HepG2 (cell line): ENCODE measurements around the gene UBQLN4. TPM values are rescaled to one million over a fixed set of nuclear protein-coding genes. Genes with fewer than 3 reads are reported as not detected.

Source experiments
- ATAC-seq: fragments of 200-7000 bp; cut with Tn5 transposase; 3 replicates; pipeline ENCODE4 v1.9.1; 2020; ENCODE audit warnings: mild to moderate bottlenecking, moderate library complexity
- BruUV-seq: library from RNA; stranded (reverse); fragments of 400-500 nt; replicated peaks from 2 replicates; lab custom pipeline; 2021; lab: Mats Ljungman, UMichigan
- CTCF ChIA-PET: fragments of 300-600 bp; formaldehyde crosslinking; extraction: SDS; loops from one replicate; lab custom pipeline; 2021; ENCODE audit warnings: low total read pairs, inconsistent platforms, low intra/inter-chr PET ratio; lab: Yijun Ruan, JAX
- POLR2A ChIA-PET: fragments of 350-600 bp; sonication (Branson Sonifier 250); formaldehyde crosslinking; loops from one replicate; lab custom pipeline; 2020; ENCODE audit warnings: antibody characterized with exemption, inconsistent platforms; lab: Yijun Ruan, JAX
- DNase-seq: peaks from one replicate; pipeline ENCODE4 v3.0.0-alpha.2; 2015; ENCODE audit warnings: low spot score
- FAIRE-seq: peaks from 3 replicates; lab custom pipeline; 2011; peaks lifted over from hg19 to GRCh38; lab: Jason Lieb, UNC
- H2AFZ ChIP-seq: one replicate; pipeline ENCODE4 v1.6.1; 2011; ENCODE audit warnings: low read length, inconsistent platforms
- H3K27ac ChIP-seq: fragments of 300-600 bp; 3 replicates; pipeline ENCODE4 v1.8.0; 2011; ENCODE audit warnings: mixed run types, mild to moderate bottlenecking, mixed read lengths, low read length, inconsistent platforms; ENCODE audit not compliant: insufficient read depth; ENCODE audit errors: extremely low read length
- H3K27me3 ChIP-seq, 2 experiments: fragments of 200-600 bp in 1 of 2; 2 replicates in 1 of 2; 3 replicates in 1 of 2; pipeline versions ENCODE4 v1.6.0 to v1.8.0; 2011; ENCODE audit warnings: low read length in 2 of 2, mild to moderate bottlenecking in 2 of 2, moderate library complexity in 2 of 2, inconsistent platforms in 1 of 2; ENCODE audit not compliant: insufficient read depth in 2 of 2, control insufficient read depth in 1 of 2
- H3K36me3 ChIP-seq, 2 experiments: fragments of 200-600 bp in 1 of 2; replicated peaks in 1 of 2; 2 replicates in 1 of 2; 3 replicates in 1 of 2; pipeline versions ENCODE4 v1.5.1 to v1.8.0; 2011; ENCODE audit warnings: low read length in 2 of 2, inconsistent platforms in 1 of 2; ENCODE audit not compliant: insufficient read depth in 2 of 2, control insufficient read depth in 1 of 2
- H3K4me1 ChIP-seq: 2 replicates; pipeline ENCODE4 v1.5.1; 2012; ENCODE audit warnings: low read length, inconsistent platforms; ENCODE audit not compliant: insufficient read depth
- H3K4me2 ChIP-seq: 2 replicates; pipeline ENCODE4 v1.6.0; 2011; ENCODE audit warnings: low read depth, low read length, inconsistent platforms
- H3K4me3 ChIP-seq, 3 experiments: fragments of 200-600 bp in 1 of 3; sonication (generic), shearing (Covaris generic) in 1 of 3; replicated peaks in 1 of 3; 2 replicates each; pipeline ENCODE4 v1.5.1; 2011 to 2016; ENCODE audit warnings: low read length in 3 of 3, inconsistent platforms in 2 of 3, low read depth in 2 of 3, mild to moderate bottlenecking in 2 of 3, control low read depth in 1 of 3, mixed read lengths in 1 of 3; ENCODE audit not compliant: insufficient read depth in 1 of 3
- H3K79me2 ChIP-seq: one replicate; pipeline ENCODE4 v1.6.1; 2011; ENCODE audit warnings: low read length, inconsistent platforms; ENCODE audit not compliant: insufficient read depth
- H3K9ac ChIP-seq: 2 replicates; pipeline ENCODE4 v1.6.0; 2011; ENCODE audit warnings: mild to moderate bottlenecking, low read depth, low read length, inconsistent platforms; ENCODE audit not compliant: insufficient read depth
- H3K9me3 ChIP-seq: 2 replicates; pipeline ENCODE4 v1.5.1; 2012; ENCODE audit warnings: mild to moderate bottlenecking, low read length
- H4K20me1 ChIP-seq: 2 replicates; pipeline ENCODE4 v1.6.0; 2011; ENCODE audit warnings: inconsistent platforms, mild to moderate bottlenecking, low read length, moderate library complexity; ENCODE audit not compliant: insufficient read depth
- BRD4 ChIP-seq: sonication (generic); formaldehyde crosslinking; IDR thresholded peaks from 2 replicates; pipeline ENCODE4 v1.4.0; 2020; ENCODE audit warnings: missing genetic modification reagents
- FOXP1 ChIP-seq, 2 experiments: fragments of 450-650 bp in 1 of 2; IDR thresholded peaks; 2 replicates each; pipeline ENCODE4 v1.6.1; 2017 to 2018; ENCODE audit warnings: antibody characterized with exemption in 1 of 2
- JUNB ChIP-seq: sonication (generic); formaldehyde crosslinking; IDR thresholded peaks from 2 replicates; pipeline ENCODE4 v1.8.0; 2022; ENCODE audit warnings: missing genetic modification reagents, mild to moderate bottlenecking, borderline replicate concordance
- NFE2L2 ChIP-seq: fragments of 150-350 bp; IDR thresholded peaks from 2 replicates; pipeline ENCODE4 v1.6.1; 2014; ENCODE audit warnings: low read length
- REPIN1 ChIP-seq: sonication (generic); formaldehyde crosslinking; IDR thresholded peaks from 2 replicates; pipeline ENCODE4 v1.8.0; 2022; ENCODE audit warnings: missing genetic modification reagents, low read depth, mild to moderate bottlenecking, borderline replicate concordance
- RFXANK ChIP-seq: IDR thresholded peaks from 2 replicates; pipeline ENCODE4 v1.6.1; 2016
- TBX2 ChIP-seq: sonication (generic); formaldehyde crosslinking; IDR thresholded peaks from 2 replicates; pipeline ENCODE4 v1.5.0; 2020; ENCODE audit warnings: missing genetic modification reagents, mild to moderate bottlenecking, borderline replicate concordance
- TBX3 ChIP-seq: fragments of 450-650 bp; IDR thresholded peaks from 2 replicates; pipeline ENCODE4 v1.6.1; 2017; ENCODE audit warnings: antibody characterized with exemption, mild to moderate bottlenecking, inconsistent platforms, borderline replicate concordance
- TFE3 ChIP-seq: IDR thresholded peaks from 2 replicates; pipeline ENCODE4 v1.6.1; 2016
- TOPORS ChIP-seq: sonication (generic); formaldehyde crosslinking; IDR thresholded peaks from 2 replicates; pipeline ENCODE4 v1.8.0; 2023; ENCODE audit warnings: mild to moderate bottlenecking, missing genetic modification reagents
- ZNF253 ChIP-seq: sonication (generic); formaldehyde crosslinking; IDR thresholded peaks from 2 replicates; pipeline ENCODE4 v1.8.0; 2022; ENCODE audit warnings: mild to moderate bottlenecking, missing genetic modification reagents, borderline replicate concordance
- ZNF460 ChIP-seq: sonication (generic); formaldehyde crosslinking; IDR thresholded peaks from 2 replicates; pipeline ENCODE4 v1.5.1; 2020; ENCODE audit warnings: missing genetic modification reagents, mild to moderate bottlenecking, borderline replicate concordance
- ZNF468 ChIP-seq: sonication (generic); formaldehyde crosslinking; IDR thresholded peaks from 2 replicates; pipeline ENCODE4 v1.8.0; 2022; ENCODE audit warnings: mild to moderate bottlenecking, moderate library complexity, missing genetic modification reagents
- ZNF768 ChIP-seq: sonication (generic); formaldehyde crosslinking; IDR thresholded peaks from 2 replicates; pipeline ENCODE4 v1.4.0; 2020; ENCODE audit warnings: missing genetic modification reagents
- ZSCAN25 ChIP-seq: sonication (generic); formaldehyde crosslinking; IDR thresholded peaks from 2 replicates; pipeline ENCODE4 v1.8.0; 2022; ENCODE audit warnings: mild to moderate bottlenecking, missing genetic modification reagents
- WGBS: methylation state at CpG from one replicate; pipeline ENCODE4 v1.1.6; 2017; ENCODE audit warnings: low lambda C conversion rate; 5-methylcytosine and 5-hydroxymethylcytosine counted together
- in situ Hi-C: cut with HindIII; loops from 2 replicates; pipeline ENCODE4 v1.10.0; 2017; ENCODE audit warnings: low pct_unique_long_range_greater_than_20kb; ENCODE audit not compliant: extremely low pct_ligation_motif_present
- intact Hi-C: fragments of 100-400 bp; cut with micrococcal nuclease; formaldehyde crosslinking; loops from one replicate; pipeline ENCODE4 v1.10.0; 2022; ENCODE audit not compliant: unreplicated experiment
- polyA plus RNA-seq, 8 experiments: library from polyadenylated mRNA; depleted of rRNA in 3 of 8; stranded (reverse) in 7 of 8; unstranded in 1 of 8; fragments of >200 nt; fragmentation: Illumina TruSeq in 4 of 8; extraction: Trizol in 4 of 8; gene quantifications; 2 replicates each; pipeline versions ENCODE4 v1.2.1 to v1.2.3, GENCODE V29; 2011 to 2016; ENCODE audit warnings: low read depth in 4 of 8, missing spikeins in 1 of 8, mixed read lengths in 1 of 8; ENCODE audit not compliant: insufficient read depth in 1 of 8
- total RNA-seq, 5 experiments: library from RNA; depleted of rRNA; stranded (reverse); fragments of >200 nt; fragmentation: Illumina TruSeq; extraction: Trizol; gene quantifications; 2 replicates each; pipeline ENCODE4 v1.2.3, GENCODE V29; 2016; ENCODE audit warnings: low read depth in 1 of 5
- TF ChIP-seq, protein P1 (sequence below): sonication (generic); formaldehyde crosslinking; IDR thresholded peaks from 2 replicates; pipeline ENCODE4 v1.4.0; 2020; ENCODE audit warnings: mild to moderate bottlenecking, missing genetic modification reagents, borderline replicate concordance
- TF ChIP-seq, protein P2 (sequence below): sonication (generic); formaldehyde crosslinking; IDR thresholded peaks from 2 replicates; pipeline ENCODE4 v1.4.0; 2020; ENCODE audit warnings: mild to moderate bottlenecking, missing genetic modification reagents

Gene UBQLN4
- total and polyA plus RNA-seq, 2 of the 13 experiments (the other 11 are each of a cell fraction or from before 2014, with no cell fraction given), result 31.5 to 39.8 TPM

GRCh38 chr1:156081917-156082308, 28.3 kb upstream of the UBQLN4 start:
- Histone ChIP-seq H4K20me1 (peaks cover 2% of the 10 kb centered on the region; the same call in 1 of the 2 replicates), H3K9ac (peak overlapping the region; percentile 77), H3K36me3 (peaks cover 3 to 7% of the 10 kb centered on the region in 2 experiments; a peak in 3 of 5 replicates), H3K9me3 (no peaks in the 10 kb centered on the region), H3K79me2 (peaks cover 23% of the 10 kb centered on the region), H3K4me2 (peak overlapping the region; percentile 72), H3K4me1 (peaks cover 65% of the 10 kb centered on the region)
- no TSS peak for BruUV-seq
- intact Hi-C loops, result loop anchor here (5.0 kb wide), 1 partner anchor 955 kb away; the partner anchor contains the start of gene EFNA1
- no peak for ATAC-seq
- in situ Hi-C loops, result no loop called here
- 0% methylated on average over 7 of the region's 10 CpGs for WGBS
- TF ChIP-seq ZNF253 (CRISPR knock-in tag) (no peak), RFXANK (CRISPR knock-in tag) (no peak), REPIN1 (CRISPR knock-in tag) (no peak), ZNF768 (CRISPR knock-in tag) (no peak), ZNF460 (no peak), TBX3 (no peak), FOXP1 (IDR thresholded peaks at IDR 0.05) (no peak), FOXP1 (CRISPR knock-in tag; IDR thresholded peaks at IDR 0.05) (no peak), TBX2 (no peak), TOPORS (CRISPR knock-in tag) (no peak), NFE2L2 (no peak), ZNF468 (CRISPR knock-in tag) (no peak), BRD4 (CRISPR knock-in tag) (0 out of 2 replicates have a peak, but pooled peaks have one; percentile 2), JUNB (CRISPR knock-in tag) (no peak), ZSCAN25 (peak; percentile 12; the same call in 1 of the 2 replicates), TFE3 (no peak)
- TF ChIP-seq, protein P1, sequence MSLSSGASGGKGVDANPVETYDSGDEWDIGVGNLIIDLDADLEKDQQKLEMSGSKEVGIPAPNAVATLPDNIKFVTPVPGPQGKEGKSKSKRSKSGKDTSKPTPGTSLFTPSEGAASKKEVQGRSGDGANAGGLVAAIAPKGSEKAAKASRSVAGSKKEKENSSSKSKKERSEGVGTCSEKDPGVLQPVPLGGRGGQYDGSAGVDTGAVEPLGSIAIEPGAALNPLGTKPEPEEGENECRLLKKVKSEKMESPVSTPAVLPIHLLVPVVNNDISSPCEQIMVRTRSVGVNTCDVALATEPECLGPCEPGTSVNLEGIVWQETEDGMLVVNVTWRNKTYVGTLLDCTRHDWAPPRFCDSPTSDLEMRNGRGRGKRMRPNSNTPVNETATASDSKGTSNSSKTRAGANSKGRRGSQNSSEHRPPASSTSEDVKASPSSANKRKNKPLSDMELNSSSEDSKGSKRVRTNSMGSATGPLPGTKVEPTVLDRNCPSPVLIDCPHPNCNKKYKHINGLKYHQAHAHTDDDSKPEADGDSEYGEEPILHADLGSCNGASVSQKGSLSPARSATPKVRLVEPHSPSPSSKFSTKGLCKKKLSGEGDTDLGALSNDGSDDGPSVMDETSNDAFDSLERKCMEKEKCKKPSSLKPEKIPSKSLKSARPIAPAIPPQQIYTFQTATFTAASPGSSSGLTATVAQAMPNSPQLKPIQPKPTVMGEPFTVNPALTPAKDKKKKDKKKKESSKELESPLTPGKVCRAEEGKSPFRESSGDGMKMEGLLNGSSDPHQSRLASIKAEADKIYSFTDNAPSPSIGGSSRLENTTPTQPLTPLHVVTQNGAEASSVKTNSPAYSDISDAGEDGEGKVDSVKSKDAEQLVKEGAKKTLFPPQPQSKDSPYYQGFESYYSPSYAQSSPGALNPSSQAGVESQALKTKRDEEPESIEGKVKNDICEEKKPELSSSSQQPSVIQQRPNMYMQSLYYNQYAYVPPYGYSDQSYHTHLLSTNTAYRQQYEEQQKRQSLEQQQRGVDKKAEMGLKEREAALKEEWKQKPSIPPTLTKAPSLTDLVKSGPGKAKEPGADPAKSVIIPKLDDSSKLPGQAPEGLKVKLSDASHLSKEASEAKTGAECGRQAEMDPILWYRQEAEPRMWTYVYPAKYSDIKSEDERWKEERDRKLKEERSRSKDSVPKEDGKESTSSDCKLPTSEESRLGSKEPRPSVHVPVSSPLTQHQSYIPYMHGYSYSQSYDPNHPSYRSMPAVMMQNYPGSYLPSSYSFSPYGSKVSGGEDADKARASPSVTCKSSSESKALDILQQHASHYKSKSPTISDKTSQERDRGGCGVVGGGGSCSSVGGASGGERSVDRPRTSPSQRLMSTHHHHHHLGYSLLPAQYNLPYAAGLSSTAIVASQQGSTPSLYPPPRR (CRISPR knock-in tag), result no peak
- TF ChIP-seq, protein P2, sequence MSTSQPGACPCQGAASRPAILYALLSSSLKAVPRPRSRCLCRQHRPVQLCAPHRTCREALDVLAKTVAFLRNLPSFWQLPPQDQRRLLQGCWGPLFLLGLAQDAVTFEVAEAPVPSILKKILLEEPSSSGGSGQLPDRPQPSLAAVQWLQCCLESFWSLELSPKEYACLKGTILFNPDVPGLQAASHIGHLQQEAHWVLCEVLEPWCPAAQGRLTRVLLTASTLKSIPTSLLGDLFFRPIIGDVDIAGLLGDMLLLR, result no peak
- TF ChIP-seq, all 625 proteins: peak for 2
- FAIRE-seq, result no peak
- CTCF ChIA-PET, result no interaction called here
- Histone ChIP-seq H3K27me3 (no peaks in the 10 kb centered on the region; a peak in 1 of 5 replicates), H2AFZ (no peak overlapping the region), H3K27ac (peak overlapping the region; percentile 77), H3K4me3 (peak overlapping the region; percentile 88 to 94 (median 89))
- DNase-seq, result no peak
- POLR2A ChIA-PET, result interaction anchor here (0.5 to 2.6 kb wide), 7 partner anchors 9 to 139 kb away, joined by 3 to 15 read pairs (median 3); no protein-coding TSS in a partner anchor
